ENCODE measurements around the gene CAPZB.

DNA sequence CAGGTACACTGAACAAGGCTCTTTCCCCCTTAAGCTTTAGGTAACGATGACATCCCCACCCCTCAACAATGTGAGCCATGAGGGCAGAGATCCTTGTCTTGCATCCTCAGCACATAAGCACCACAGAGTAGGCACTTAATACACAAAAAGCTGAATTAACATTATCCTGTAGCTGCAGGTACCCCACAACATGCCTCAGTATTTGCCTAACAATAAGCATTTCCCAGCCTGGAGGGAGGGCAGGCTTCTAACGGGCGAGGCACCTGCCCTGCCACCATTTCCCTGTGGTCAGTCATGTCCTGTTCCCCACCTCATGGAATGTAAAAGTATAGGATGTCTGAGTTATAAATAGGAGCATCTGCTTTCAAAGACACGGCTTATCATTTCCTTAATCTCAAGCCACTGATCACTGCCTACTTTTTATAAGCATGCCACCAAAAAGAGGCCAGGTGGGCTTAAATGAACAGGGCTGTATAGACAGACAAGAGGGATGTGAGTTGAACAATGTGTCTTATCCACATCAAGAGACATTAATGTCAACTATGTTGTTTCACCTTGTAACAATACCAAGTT is 3.4 kb downstream of the CAPZB start:
- no peak for TF ChIP-seq CTCF (IDR thresholded peaks at IDR 0.05 in 8 of 11, conservative IDR thresholded peaks at IDR 0.05 in 3 of 11)
- TF ChIP-seq POLR2AphosphoS5 (IDR thresholded peaks at IDR 0.05) = no peak
- no peak for TF ChIP-seq POLR2A (IDR thresholded peaks at IDR 0.05)

Measured in spleen (tissue), 7 donors.